ENCODE results near the gene LRRC7. TPM values are rescaled to one million over a fixed set of nuclear protein-coding genes. Genes with fewer than 3 reads are reported as not detected.
A peak's percentile ranks its signal among the peaks of the same experiment; 100 is the strongest.

The LRRC7 gene
- total RNA-seq, 1 donor = under 0.01 TPM

GRCh38 chr1:69551476-69552324 lies 16.0 kb upstream of the LRRC7 start:
- Histone ChIP-seq H3K4me2 (ENCODE audit: insufficient read depth, low read length) (no peak overlapping the region), H3K9me3 (ENCODE audit: low read depth, low read length) (no peaks in the 10 kb centered on the region), H3K79me2 (ENCODE audit: insufficient read depth, low read length) (no peaks in the 10 kb centered on the region), H3K27ac (ENCODE audit: low read depth, low read length) (no peak overlapping the region), H3K4me3 (ENCODE audit: insufficient read depth, low read length) (no peak overlapping the region), H4K20me1 (ENCODE audit: insufficient read depth, low read length) (no peaks in the 10 kb centered on the region), H3K4me1 (ENCODE audit: insufficient read depth, low read length) (no peaks in the 10 kb centered on the region), H3K36me3 (ENCODE audit: insufficient read depth, low read length) (no peaks in the 10 kb centered on the region), H3K27me3 (ENCODE audit: insufficient read depth, low read length) (no peaks in the 10 kb centered on the region), H2AFZ (ENCODE audit: low read length) (no peak overlapping the region)
- DNase-seq (ENCODE audit: insufficient read length, low spot score, missing footprints) = no peak
- no peak for TF ChIP-seq CTCF (IDR thresholded peaks at IDR 0.05; ENCODE audit: extremely low read depth, low read depth, low read length)

GRCh38 chr1:69553726-69554125 lies 14.0 kb upstream of the LRRC7 start:
- no peak overlapping the region for H3K4me3 ChIP-seq (ENCODE audit: insufficient read depth, low read length)
- no peak for DNase-seq (ENCODE audit: insufficient read length, low spot score, missing footprints)
- H3K4me1 ChIP-seq (ENCODE audit: insufficient read depth, low read length) = no peaks in the 10 kb centered on the region
- no peaks in the 10 kb centered on the region for H3K27me3 ChIP-seq (ENCODE audit: insufficient read depth, low read length)
- H2AFZ ChIP-seq (ENCODE audit: low read length) = no peak overlapping the region
- no peaks in the 10 kb centered on the region for H3K36me3 ChIP-seq (ENCODE audit: insufficient read depth, low read length)
- H3K79me2 ChIP-seq (ENCODE audit: insufficient read depth, low read length) = no peaks in the 10 kb centered on the region
- no peaks in the 10 kb centered on the region for H3K9me3 ChIP-seq (ENCODE audit: low read depth, low read length)
- no peak for TF ChIP-seq CTCF (IDR thresholded peaks at IDR 0.05; ENCODE audit: extremely low read depth, low read depth, low read length)
- no peaks in the 10 kb centered on the region for H4K20me1 ChIP-seq (ENCODE audit: insufficient read depth, low read length)
- no peak overlapping the region for H3K4me2 ChIP-seq (ENCODE audit: insufficient read depth, low read length)
- no peak overlapping the region for H3K27ac ChIP-seq (ENCODE audit: low read depth, low read length)

GRCh38 chr1:69568421-69569174 lies 876 bp downstream of the LRRC7 start:
- DNase-seq (ENCODE audit: insufficient read length, low spot score, missing footprints) = peak; percentile 76
- no peak overlapping the region for H2AFZ ChIP-seq (ENCODE audit: low read length)

More at GRCh38 chr1:69568421-69569174, 876 bp downstream of the LRRC7 start:
- H3K27ac ChIP-seq (ENCODE audit: low read depth, low read length) = no peak overlapping the region
- H3K79me2 ChIP-seq (ENCODE audit: insufficient read depth, low read length) = no peaks in the 10 kb centered on the region
- peak overlapping the region; percentile 77 for H3K4me2 ChIP-seq (ENCODE audit: insufficient read depth, low read length)
- TF ChIP-seq CTCF (IDR thresholded peaks at IDR 0.05; ENCODE audit: extremely low read depth, low read depth, low read length) = no peak
- no peaks in the 10 kb centered on the region for H3K9me3 ChIP-seq (ENCODE audit: low read depth, low read length)
- peaks cover 4% of the 10 kb centered on the region for H3K4me1 ChIP-seq (ENCODE audit: insufficient read depth, low read length)
- peaks cover 32% of the 10 kb centered on the region for H3K27me3 ChIP-seq (ENCODE audit: insufficient read depth, low read length)
- peak overlapping the region; percentile 57 for H3K4me3 ChIP-seq (ENCODE audit: insufficient read depth, low read length)
- no peaks in the 10 kb centered on the region for H3K36me3 ChIP-seq (ENCODE audit: insufficient read depth, low read length)
- H4K20me1 ChIP-seq (ENCODE audit: insufficient read depth, low read length) = no peaks in the 10 kb centered on the region
